Stimulated activated CD4-positive, alpha-beta T cell treated with anti-CD3 and anti-CD28 coated beads, Interleukin-2, amount 100 ng/mL, for 48 hours (primary cell): ENCODE data around the gene S100A8.
"Not testable (repeated sequence)": the region's sequence is repeated elsewhere in the genome, so short reads cannot be mapped to it uniquely, and the experiment has no call there.

Experiments
- DNase-seq, 2 donors: peaks; one replicate each; pipeline ENCODE4 v3.0.0-alpha.2; 2020

The S100A8 gene

GRCh38 chr1:153360592-153361479 lies 30.0 kb downstream of the S100A8 start:
- DNase-seq = no peak

GRCh38 chr1:153360190-153360589 lies 30.7 kb downstream of the S100A8 start:
- DNase-seq = no peak

- DNase-seq = no peak
Measured at GRCh38 chr1:153359241-153359640, 31.6 kb downstream of the S100A8 start.

- no peak for DNase-seq
Measured at GRCh38 chr1:153358691-153358975, 32.2 kb downstream of the S100A8 start.

GRCh38 chr1:153357853-153358690 lies 32.8 kb downstream of the S100A8 start, which contains the start of gene S100A9:
S100A9 (plus strand) TSS chr1:153357854; CDS start chr1:153358284, 430 bp downstream.
- no peak for DNase-seq

GRCh38 chr1:153357076-153357852 lies 33.6 kb downstream of the S100A8 start:
- no peak for DNase-seq

- DNase-seq = no peak
Measured at GRCh38 chr1:153356392-153357075, 34.3 kb downstream of the S100A8 start.

GRCh38 chr1:153355445-153356071 lies 35.3 kb downstream of the S100A8 start:
- peak; percentile 21 to 52 for DNase-seq

GRCh38 chr1:153354515-153355193 lies 36.2 kb downstream of the S100A8 start:
- DNase-seq = no peak

GRCh38 chr1:153353226-153353947 lies 37.5 kb downstream of the S100A8 start:
- no peak for DNase-seq

- DNase-seq = peak; percentile 57
Measured at GRCh38 chr1:153352523-153352922, 38.4 kb downstream of the S100A8 start.

- no peak for DNase-seq
Measured at GRCh38 chr1:153350321-153350957, 40.4 kb downstream of the S100A8 start.

GRCh38 chr1:153349363-153350320 lies 41.2 kb downstream of the S100A8 start:
- DNase-seq = no peak

GRCh38 chr1:153348511-153349362 lies 42.1 kb downstream of the S100A8 start, which contains the start of gene PGLYRP4:
PGLYRP4 (minus strand) TSS chr1:153348841; CDS start chr1:153347932, 909 bp downstream.
- DNase-seq = no peak

- no peak for DNase-seq
Measured at GRCh38 chr1:153347856-153348255, 43.0 kb downstream of the S100A8 start.

GRCh38 chr1:153347049-153347448 lies 43.8 kb downstream of the S100A8 start:
- not testable (repeated sequence) for DNase-seq

GRCh38 chr1:153346077-153346723 lies 44.7 kb downstream of the S100A8 start:
- DNase-seq = no peak
